GM18867 (cell line): ENCODE data around the gene OSBPL2.

Experiments
- ATAC-seq: cut with Tn5 transposase; IDR thresholded peaks from one replicate; pipeline ENCODE4 v1.9.1; 2021; ENCODE audit warnings: mild to moderate bottlenecking, moderate library complexity; ENCODE audit not compliant: unreplicated experiment

The OSBPL2 gene

DNA sequence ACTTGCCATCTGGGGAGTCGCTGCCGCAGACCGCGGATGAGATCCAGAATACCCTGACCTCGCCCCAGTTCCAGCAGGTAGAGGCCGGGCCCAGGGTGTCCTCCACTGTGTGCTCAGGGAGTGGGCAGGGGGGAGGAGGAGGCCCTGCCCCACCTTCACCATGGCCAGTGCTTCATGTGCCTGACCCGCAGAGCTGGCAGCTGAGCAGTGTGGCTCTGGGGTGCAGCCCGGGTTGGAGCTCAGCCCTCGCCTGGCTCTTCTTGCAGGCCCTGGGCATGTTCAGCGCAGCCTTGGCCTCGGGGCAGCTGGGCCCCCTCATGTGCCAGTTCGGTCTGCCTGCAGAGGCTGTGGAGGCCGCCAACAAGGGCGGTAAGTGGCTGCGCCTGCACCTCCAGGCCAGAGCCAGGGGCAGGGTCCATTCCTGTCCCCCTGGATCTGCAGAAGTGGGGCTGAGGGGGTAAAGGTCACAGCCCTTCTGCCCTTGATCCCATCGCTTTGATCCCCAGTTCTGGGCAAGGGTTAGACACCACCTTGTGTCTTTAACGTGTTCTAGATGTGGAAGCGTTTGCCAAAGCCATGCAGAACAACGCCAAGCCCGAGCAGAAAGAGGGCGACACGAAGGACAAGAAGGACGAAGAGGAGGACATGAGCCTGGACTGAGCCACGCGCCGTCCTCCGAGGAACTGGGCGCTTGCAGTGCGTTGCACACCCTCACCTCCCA lies 69.9 kb downstream of the OSBPL2 start:
- ATAC-seq: no peak

- ATAC-seq: no peak
Measured at GRCh38 chr20:62309198-62309944, 71.0 kb downstream of the OSBPL2 start.

DNA sequence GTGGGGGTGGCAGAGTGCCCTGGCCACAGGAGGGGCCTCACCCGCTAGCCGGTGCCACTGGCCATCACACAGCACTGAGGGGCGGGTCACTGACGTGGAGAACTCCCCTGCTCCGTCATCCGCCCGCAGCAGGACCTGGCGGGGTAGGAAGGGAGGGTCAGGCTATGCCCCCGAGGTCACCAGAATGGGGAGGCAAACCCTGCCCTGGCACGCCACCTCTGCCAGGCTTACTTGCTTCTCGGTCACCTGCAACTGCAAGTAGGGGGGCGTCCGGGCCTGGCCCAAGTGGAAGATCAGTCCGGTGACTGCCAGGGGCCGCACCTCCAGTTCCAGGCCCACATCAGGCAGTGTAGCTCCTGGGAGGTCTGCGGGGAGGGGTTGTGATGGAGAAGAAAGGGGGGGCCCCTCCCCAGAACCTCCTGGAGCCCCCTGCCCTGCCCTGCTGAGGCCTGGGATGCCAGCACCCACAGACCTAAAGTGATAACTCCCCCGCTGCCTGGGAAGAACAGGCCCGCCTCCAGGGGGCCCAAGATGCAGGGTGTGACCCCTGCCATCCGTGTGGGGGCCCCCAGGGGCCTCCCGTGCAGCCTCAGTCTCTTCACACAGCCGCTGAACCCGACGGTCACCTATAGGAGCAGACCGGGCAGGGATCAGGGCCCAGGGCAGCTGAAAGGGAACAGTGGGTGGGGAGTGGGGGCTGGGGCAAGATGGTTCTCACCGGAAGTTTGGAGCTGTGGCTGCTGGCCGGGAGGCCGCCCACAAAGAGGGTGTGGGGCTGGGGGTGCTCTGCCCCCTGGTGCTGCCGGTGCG lies 71.8 kb downstream of the OSBPL2 start:
- no peak for ATAC-seq

DNA sequence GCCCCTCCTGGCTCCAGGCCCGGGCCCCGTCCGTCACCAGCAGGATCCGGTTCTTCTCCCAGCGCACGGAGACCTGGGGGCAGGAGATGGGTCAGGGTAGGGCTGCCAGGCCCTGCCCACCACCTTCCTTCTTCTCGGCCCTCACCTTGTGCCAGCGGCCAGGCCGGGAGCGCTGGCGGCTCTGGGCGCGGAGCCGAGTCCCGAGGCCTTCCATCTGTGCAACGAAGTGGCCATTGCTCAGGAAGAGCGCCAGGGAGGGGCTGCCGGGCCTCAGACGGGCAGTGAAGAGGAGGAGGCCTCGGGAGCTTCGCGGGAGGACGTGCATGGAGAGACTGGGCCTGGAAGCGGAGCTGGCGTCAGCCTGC lies 72.4 kb downstream of the OSBPL2 start:
- no peak for ATAC-seq

DNA sequence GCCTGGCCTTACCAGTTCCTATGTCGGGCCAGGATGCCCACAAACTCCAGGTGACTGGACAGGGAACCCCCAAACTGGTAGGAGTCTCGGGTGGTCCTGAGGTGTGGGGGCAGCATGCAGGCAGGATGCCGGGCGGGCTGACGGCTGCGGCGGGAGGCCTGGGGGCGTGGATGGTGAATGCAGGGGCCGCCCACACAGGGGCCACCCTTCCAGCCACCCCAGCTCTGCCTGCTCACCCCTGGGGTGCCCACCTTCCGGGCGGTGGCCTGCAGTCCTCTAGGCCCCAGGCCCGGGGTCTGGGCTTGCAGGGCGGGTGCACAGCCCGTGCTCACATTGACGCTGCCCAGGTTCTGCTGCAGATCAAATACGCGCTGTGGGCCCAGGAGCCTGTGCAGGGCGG lies 72.8 kb downstream of the OSBPL2 start:
- no peak for ATAC-seq

GRCh38 chr20:62311832-62312661 lies 73.7 kb downstream of the OSBPL2 start:
- ATAC-seq: no peak

DNA sequence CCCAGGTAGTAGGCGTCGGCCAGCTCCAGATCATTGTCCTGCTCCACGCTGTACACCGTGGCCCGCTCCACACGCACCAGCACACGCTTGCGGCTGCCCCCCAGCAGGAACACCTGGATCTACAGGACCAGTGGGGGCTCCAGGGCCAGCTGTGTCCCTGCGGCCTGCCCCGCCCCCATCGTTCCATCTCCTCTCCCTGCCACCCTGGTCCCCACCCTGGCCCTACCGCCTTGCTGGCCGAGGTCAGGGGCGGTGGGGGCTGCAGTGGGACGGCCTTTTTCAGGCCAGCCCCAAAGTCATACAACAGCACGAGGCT lies 74.3 kb downstream of the OSBPL2 start:
- ATAC-seq: no peak

GRCh38 chr20:62313021-62313420 lies 74.7 kb downstream of the OSBPL2 start:
- ATAC-seq: no peak

DNA sequence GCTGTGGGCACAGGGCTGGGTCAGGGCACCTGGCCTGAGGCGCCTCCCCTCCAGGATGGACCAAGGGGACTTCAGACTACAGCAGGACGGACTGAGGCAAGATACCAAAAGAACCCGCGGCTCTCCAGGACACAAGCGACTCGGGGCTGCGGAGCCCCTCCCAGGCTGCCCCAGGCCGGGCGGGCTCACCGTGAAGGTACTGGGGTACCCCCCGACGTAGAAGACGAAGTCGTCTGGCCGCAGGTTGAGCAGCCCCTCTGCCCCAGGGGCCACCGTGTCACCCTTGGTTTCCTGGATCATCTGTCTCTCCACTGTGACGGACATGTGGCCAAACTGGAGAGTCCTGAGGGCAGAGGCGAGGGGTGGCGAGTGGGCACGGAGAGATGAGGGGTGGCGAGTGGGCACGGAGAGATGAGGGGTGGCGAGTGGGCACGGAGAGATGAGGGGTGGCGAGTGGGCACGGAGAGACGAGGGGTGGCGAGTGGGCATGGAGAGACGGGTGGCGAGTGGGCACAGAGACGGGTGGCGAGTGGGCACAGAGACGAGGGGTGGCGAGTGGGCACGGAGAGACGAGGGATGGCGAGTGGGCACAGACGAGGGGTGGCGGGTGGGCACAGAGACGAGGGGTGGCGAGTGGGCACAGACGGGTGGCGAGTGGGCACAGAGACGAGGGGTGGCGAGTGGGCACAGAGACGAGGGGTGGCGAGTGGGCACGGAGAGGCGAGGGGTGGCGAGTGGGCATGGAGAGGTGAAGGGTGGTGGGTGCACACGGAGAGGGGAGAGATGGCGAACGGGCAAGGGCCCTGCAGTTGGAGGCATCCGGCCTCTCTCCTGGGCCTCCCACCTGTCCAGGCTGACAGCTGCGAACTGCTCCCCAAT lies 75.4 kb downstream of the OSBPL2 start:
- no peak for ATAC-seq

DNA sequence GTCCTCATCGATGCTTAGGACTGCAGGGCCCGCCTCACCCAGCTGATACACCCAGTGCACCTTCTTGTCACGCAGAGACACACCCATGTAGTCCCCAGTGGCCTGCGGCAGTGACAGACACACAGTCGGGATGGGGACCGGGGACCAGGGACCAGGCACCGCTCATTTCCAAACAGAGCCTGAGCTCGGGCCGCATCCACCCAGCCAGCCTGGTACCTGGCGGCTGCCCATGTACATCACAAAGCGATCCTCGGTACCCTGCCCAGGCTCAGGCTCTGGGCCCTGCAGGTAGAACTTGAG lies 76.0 kb downstream of the OSBPL2 start:
- ATAC-seq: no peak

DNA sequence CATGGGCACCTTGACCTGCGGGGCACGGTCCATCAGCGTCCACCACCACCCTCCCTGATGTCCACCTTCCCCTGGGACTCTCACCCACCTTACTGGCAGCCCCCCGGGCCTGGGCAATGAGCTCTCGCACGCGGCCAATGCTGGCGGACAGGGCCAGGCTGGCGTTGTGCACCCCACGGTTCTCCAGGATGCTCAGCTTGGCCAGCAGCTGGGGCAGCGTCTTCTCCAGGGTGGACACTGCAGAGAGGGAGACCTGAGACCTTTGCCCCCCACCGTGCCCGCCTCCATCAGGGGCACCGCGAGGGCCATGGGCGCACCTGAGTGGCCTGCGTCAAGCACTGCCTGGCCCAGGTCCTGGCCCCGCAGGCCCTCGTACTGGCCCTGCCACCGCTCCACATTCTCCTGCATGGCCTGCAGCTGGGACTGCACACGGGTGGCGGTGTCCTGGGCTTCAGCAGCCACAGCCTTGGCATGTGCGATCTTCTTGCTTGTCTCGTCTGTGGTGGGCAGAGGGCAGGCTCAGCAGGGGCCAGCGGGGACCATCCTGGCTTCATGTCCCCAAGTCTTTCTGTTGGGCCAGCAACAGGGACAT lies 76.5 kb downstream of the OSBPL2 start:
- no peak for ATAC-seq

- ATAC-seq: no peak
Measured at GRCh38 chr20:62315773-62316172, 77.5 kb downstream of the OSBPL2 start.

GRCh38 chr20:62316331-62317166 lies 78.2 kb downstream of the OSBPL2 start:
- no peak for ATAC-seq

- ATAC-seq: no peak
Measured at GRCh38 chr20:62317167-62317655, 78.9 kb downstream of the OSBPL2 start.

GRCh38 chr20:62318400-62319345 lies 80.4 kb downstream of the OSBPL2 start:
- ATAC-seq: no peak

DNA sequence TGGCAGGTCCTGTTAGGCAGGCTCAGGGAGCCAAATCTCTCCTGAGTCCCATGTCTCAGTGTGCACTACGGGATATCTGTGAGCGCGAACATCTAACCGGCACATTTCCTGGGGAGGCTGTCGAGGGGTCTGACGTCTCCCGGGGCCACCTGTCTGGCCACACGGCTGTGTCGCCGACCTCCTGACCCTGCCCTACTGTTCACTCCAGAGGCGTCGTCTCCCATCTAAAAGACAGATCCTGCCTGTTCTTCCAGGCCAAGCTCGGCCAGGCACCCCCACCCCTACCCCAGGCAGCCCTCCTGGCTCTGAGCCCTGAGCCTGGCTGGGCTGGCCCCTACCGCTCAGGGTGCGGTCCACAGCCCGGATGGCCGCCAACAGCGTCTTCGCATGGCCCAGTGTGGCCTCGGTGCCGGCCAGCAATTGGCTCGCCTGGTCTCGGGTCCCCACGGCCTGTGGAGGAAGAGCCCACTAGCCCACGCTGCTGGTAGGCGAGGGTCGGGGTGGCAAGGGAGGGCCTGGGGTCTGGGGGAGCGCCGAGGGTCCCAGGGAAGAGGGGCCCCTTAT lies 81.1 kb downstream of the OSBPL2 start:
- ATAC-seq: no peak

GRCh38 chr20:62320581-62321354 lies 82.4 kb downstream of the OSBPL2 start:
- ATAC-seq: no peak
